ENCODE measurements around the gene DNAJC5G. TPM values are rescaled to one million over a fixed set of nuclear protein-coding genes. Genes with fewer than 3 reads are reported as not detected.

The DNAJC5G gene
- total RNA-seq, 1 experiment from 2014 or later, result not detected

DNA sequence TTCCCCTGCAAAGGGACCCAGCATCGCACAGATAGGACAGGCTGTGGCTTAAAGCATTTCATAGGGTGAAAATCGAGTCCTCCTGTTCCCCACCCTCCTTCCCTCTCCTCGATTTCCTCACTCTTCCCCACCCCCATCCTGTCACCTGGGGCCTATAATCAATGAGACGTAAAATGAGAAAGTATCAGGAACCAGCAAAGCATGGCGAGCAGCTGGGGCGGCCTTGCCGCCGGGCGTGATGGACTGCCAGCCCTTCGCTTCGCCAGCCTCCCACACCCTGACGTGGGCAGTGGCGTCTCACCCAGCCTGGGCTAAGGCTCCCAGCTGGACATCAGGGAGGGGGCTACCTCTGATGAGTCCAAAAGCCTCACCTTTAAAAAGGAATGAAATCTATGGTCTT, 23.5 kb upstream of the DNAJC5G start:
- CTCF ChIA-PET, result interaction anchor here (1.2 kb wide), 2 partner anchors 16 to 24 kb away, joined by 3 to 7 read pairs; no protein-coding TSS in a partner anchor
- Mint-ChIP-seq H3K9me3 (ENCODE audit: unreplicated experiment) (no peaks in the 10 kb centered on the region), H3K27me3 (ENCODE audit: insufficient read depth, unreplicated experiment) (no peaks in the 10 kb centered on the region), H3K36me3 (ENCODE audit: insufficient read depth, unreplicated experiment) (peaks cover 5% of the 10 kb centered on the region), H3K4me1 (ENCODE audit: insufficient read depth, unreplicated experiment) (peaks cover 26% of the 10 kb centered on the region), H3K27ac (ENCODE audit: low read depth, unreplicated experiment) (no peak overlapping the region), H3K4me3 (ENCODE audit: unreplicated experiment) (no peak overlapping the region)
- POLR2A ChIA-PET, result interaction anchor here (0.7 kb wide), 1 partner anchor 428 kb away, joined by 3 read pairs; no protein-coding TSS in a partner anchor
- TF ChIP-seq, protein P1, sequence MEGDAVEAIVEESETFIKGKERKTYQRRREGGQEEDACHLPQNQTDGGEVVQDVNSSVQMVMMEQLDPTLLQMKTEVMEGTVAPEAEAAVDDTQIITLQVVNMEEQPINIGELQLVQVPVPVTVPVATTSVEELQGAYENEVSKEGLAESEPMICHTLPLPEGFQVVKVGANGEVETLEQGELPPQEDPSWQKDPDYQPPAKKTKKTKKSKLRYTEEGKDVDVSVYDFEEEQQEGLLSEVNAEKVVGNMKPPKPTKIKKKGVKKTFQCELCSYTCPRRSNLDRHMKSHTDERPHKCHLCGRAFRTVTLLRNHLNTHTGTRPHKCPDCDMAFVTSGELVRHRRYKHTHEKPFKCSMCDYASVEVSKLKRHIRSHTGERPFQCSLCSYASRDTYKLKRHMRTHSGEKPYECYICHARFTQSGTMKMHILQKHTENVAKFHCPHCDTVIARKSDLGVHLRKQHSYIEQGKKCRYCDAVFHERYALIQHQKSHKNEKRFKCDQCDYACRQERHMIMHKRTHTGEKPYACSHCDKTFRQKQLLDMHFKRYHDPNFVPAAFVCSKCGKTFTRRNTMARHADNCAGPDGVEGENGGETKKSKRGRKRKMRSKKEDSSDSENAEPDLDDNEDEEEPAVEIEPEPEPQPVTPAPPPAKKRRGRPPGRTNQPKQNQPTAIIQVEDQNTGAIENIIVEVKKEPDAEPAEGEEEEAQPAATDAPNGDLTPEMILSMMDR (IDR thresholded peaks at IDR 0.05; ENCODE audit: unreplicated experiment), result no peak
- no peak for DNase-seq (ENCODE audit: unreplicated experiment)
- intact Hi-C loops (cut with micrococcal nuclease), result no loop called here
- no TSS peak for BruUV-seq (replicated peaks)

DNA sequence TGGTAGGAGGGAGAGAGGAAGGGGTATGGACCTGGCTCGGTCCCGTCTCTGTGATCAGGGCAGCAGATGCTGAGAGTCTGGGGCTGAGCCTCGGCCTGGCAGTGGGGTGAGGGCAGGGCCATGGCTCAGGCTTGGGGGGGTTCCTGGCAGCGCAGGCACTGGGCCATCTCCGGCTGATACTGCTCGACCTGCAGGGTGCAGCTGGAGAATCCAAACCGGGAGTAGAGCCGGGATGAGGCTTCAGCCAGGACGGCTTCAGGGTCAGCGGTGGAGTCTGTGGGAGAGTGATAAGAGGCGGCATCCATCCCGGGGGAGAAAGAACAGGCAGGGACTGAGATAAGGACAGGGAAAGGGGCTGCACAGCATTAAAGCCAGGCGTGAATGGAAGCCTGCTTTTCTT, 20.0 kb upstream of the DNAJC5G start:
- H3K4me1 Mint-ChIP-seq (ENCODE audit: insufficient read depth, unreplicated experiment), result peaks cover 20% of the 10 kb centered on the region
- H3K4me3 Mint-ChIP-seq (ENCODE audit: unreplicated experiment), result no peak overlapping the region
- no peaks in the 10 kb centered on the region for H3K36me3 Mint-ChIP-seq (ENCODE audit: insufficient read depth, unreplicated experiment)
- DNase-seq (ENCODE audit: unreplicated experiment), result no peak
- TF ChIP-seq, protein P1 (IDR thresholded peaks at IDR 0.05; ENCODE audit: unreplicated experiment), result no peak
- no peak overlapping the region for H3K27ac Mint-ChIP-seq (ENCODE audit: low read depth, unreplicated experiment)
- H3K27me3 Mint-ChIP-seq (ENCODE audit: insufficient read depth, unreplicated experiment), result peaks cover 10% of the 10 kb centered on the region
- CTCF ChIA-PET, result interaction anchor here (0.8 to 0.9 kb wide), 2 partner anchors 15 to 24 kb away, joined by 3 read pairs; no protein-coding TSS in a partner anchor
- intact Hi-C loops (cut with micrococcal nuclease), result no loop called here
- POLR2A ChIA-PET, result interaction anchor here (1.1 kb wide), 1 partner anchor 9 kb away, joined by 4 read pairs; no protein-coding TSS in a partner anchor
- H3K9me3 Mint-ChIP-seq (ENCODE audit: unreplicated experiment), result no peaks in the 10 kb centered on the region
- no TSS peak for BruUV-seq (replicated peaks)

DNA sequence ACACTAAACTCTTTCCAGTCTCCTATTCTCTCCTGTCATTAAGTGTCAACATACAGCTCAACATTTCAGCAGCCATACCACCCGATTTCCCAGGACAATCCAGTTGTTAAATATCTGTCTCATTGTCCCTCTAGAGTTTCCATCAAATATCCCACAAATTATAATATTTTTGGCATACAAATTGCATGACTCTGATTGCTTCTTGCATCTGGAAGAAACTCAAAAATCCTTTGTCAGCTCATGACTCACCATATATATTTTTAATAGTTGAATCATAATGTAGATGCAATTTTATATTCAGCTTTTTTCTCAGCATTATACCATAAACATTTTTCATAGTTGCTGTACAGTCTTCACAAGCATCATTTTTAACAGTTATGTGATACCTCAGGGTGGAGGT, 19.6 kb upstream of the DNAJC5G start:
- CTCF ChIA-PET, result interaction anchor here (0.8 to 1.0 kb wide), 4 partner anchors 15 to 121 kb away, joined by 3 to 4 read pairs (median 3); partner anchors contain the start of gene PREB
- Mint-ChIP-seq H3K27ac (ENCODE audit: low read depth, unreplicated experiment) (no peak overlapping the region), H3K4me1 (ENCODE audit: insufficient read depth, unreplicated experiment) (peaks cover 20% of the 10 kb centered on the region), H3K27me3 (ENCODE audit: insufficient read depth, unreplicated experiment) (peaks cover 15% of the 10 kb centered on the region), H3K9me3 (ENCODE audit: unreplicated experiment) (no peaks in the 10 kb centered on the region), H3K4me3 (ENCODE audit: unreplicated experiment) (no peak overlapping the region), H3K36me3 (ENCODE audit: insufficient read depth, unreplicated experiment) (no peaks in the 10 kb centered on the region)
- POLR2A ChIA-PET, result interaction anchor here (0.6 to 1.1 kb wide), 2 partner anchors 10 to 142 kb away, joined by 3 to 4 read pairs; no protein-coding TSS in a partner anchor
- BruUV-seq (replicated peaks), result no TSS peak
- DNase-seq (ENCODE audit: unreplicated experiment), result peak; percentile 48
- TF ChIP-seq, protein P1 (IDR thresholded peaks at IDR 0.05; ENCODE audit: unreplicated experiment), result no peak
- intact Hi-C loops (cut with micrococcal nuclease), result no loop called here

DNA sequence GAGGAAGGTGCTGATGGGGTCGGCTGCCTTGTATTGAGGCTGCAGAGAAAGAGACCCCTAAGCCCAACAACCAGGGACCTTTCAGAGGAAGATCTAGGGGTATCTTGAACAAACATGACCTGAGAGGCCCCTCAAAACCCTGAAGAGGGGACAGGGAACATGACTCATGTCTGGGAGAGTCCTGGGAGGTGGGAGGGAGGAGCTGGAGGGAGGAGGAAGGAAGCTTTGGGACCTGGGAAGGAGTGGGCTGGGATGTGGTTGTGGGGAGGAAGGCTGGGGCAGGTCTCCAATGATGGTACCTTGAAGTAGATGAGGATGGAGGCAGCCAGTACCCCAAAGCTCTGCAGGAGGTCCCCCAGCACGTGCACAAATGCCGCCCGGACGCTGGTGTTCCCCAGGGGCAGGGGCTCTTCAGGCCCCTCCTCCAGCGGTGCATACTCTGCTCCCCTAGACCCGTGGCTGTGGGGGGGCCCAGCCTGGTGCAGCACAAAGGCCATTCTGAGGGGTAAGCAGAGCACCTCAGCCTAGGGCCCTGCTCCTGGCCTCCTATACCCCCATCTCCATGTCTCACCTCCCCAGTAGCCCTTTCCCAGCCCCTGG, 18.3 kb upstream of the DNAJC5G start:
- ChIA-PET CTCF (interaction anchor here (0.6 to 0.7 kb wide), 4 partner anchors 40 to 981 kb away, joined by 3 to 5 read pairs (median 3); no protein-coding TSS in a partner anchor), POLR2A (no interaction called here)
- H3K4me3 Mint-ChIP-seq (ENCODE audit: unreplicated experiment), result no peak overlapping the region
- H3K4me1 Mint-ChIP-seq (ENCODE audit: insufficient read depth, unreplicated experiment), result peaks cover 20% of the 10 kb centered on the region
- no peak overlapping the region for H3K27ac Mint-ChIP-seq (ENCODE audit: low read depth, unreplicated experiment)
- peaks cover 28% of the 10 kb centered on the region for H3K27me3 Mint-ChIP-seq (ENCODE audit: insufficient read depth, unreplicated experiment)
- H3K9me3 Mint-ChIP-seq (ENCODE audit: unreplicated experiment), result no peaks in the 10 kb centered on the region
- intact Hi-C loops (cut with micrococcal nuclease), result no loop called here
- H3K36me3 Mint-ChIP-seq (ENCODE audit: insufficient read depth, unreplicated experiment), result no peaks in the 10 kb centered on the region
- BruUV-seq (replicated peaks), result no TSS peak
- no peak for DNase-seq (ENCODE audit: unreplicated experiment)
- TF ChIP-seq, protein P1 (IDR thresholded peaks at IDR 0.05; ENCODE audit: unreplicated experiment), result no peak
